Sciatic nerve (tissue), 2 donors: ENCODE data around the gene SCG3. TPM values are rescaled to one million over a fixed set of nuclear protein-coding genes. Genes with fewer than 3 reads are reported as not detected.

ENCODE experiments used
- ATAC-seq: fragments of 200-7000 bp; cut with Tn5 transposase; one replicate; pipeline ENCODE4 v1.9.1; 2020; ENCODE audit warnings: mild to moderate bottlenecking, moderate library complexity
- DNase-seq: peaks from one replicate; pipeline ENCODE4 v3.0.0-alpha.2; 2020; ENCODE audit warnings: low spot score
- intact Hi-C: fragments of 100-400 bp; cut with DNase I; formaldehyde crosslinking; loops from one replicate; pipeline ENCODE4 v1.14.2; 2022
- total RNA-seq: library from RNA; stranded (reverse); fragmentation: NEBNext Ultra II Directional; extraction: Animal tissue kit (Norgen Biotek cat#: 25700); gene quantifications from one replicate; pipeline ENCODE4 v1.2.1, GENCODE V29; 2021
- donor health status: DM: no; HTN: no; CAD: no.
- donor health status: DM: no; HTN: no; CAD: no.

Gene SCG3
- total RNA-seq, 1 donor from 2014 or later: 0.13 TPM

- intact Hi-C loops: no loop called here
- ATAC-seq (no peak), DNase-seq (no peak)
Measured at GRCh38 chr15:51675234-51675633, 6.1 kb upstream of the SCG3 start.

GRCh38 chr15:51677021-51677420, 4.3 kb upstream of the SCG3 start:
- no peak for DNase-seq
- ATAC-seq: no peak
- intact Hi-C loops: no loop called here

GRCh38 chr15:51677452-51677851, 3.9 kb upstream of the SCG3 start:
- no peak for ATAC-seq
- DNase-seq: no peak
- intact Hi-C loops: no loop called here

- intact Hi-C loops: no loop called here
- ATAC-seq (no peak), DNase-seq (no peak)
Measured at GRCh38 chr15:51678096-51678495, 3.2 kb upstream of the SCG3 start.

GRCh38 chr15:51680321-51680720, 982 bp upstream of the SCG3 start:
- DNase-seq (no peak), ATAC-seq (no peak)
- intact Hi-C loops: no loop called here

- ATAC-seq (no peak), DNase-seq (no peak)
- intact Hi-C loops: no loop called here
Measured at GRCh38 chr15:51687565-51687964, 6.3 kb downstream of the SCG3 start.

GRCh38 chr15:51688863-51689262, 7.6 kb downstream of the SCG3 start:
- intact Hi-C loops: no loop called here
- ATAC-seq (no peak), DNase-seq (no peak)

- DNase-seq: no peak
- ATAC-seq: no peak
- intact Hi-C loops: no loop called here
Measured at GRCh38 chr15:51692154-51692553, 10.9 kb downstream of the SCG3 start.

- intact Hi-C loops: no loop called here
- no peak for DNase-seq
- no peak for ATAC-seq
Measured at GRCh38 chr15:51696566-51696965, 15.3 kb downstream of the SCG3 start.

- ATAC-seq: no peak
- DNase-seq: no peak
- intact Hi-C loops: no loop called here
Measured at GRCh38 chr15:51697163-51697562, 15.9 kb downstream of the SCG3 start.

GRCh38 chr15:51699373-51699772, 18.1 kb downstream of the SCG3 start:
- ATAC-seq: no peak
- DNase-seq: no peak
- intact Hi-C loops: no loop called here

- no peak for DNase-seq
- ATAC-seq: no peak
- intact Hi-C loops: no loop called here
Measured at GRCh38 chr15:51702710-51703109, 21.4 kb downstream of the SCG3 start.

GRCh38 chr15:51706291-51706690, 25.0 kb downstream of the SCG3 start:
- DNase-seq (no peak), ATAC-seq (peak; percentile 88)
- intact Hi-C loops: no loop called here

- no peak for ATAC-seq
- intact Hi-C loops: no loop called here
- DNase-seq: no peak
Measured at GRCh38 chr15:51706926-51707608, 25.8 kb downstream of the SCG3 start.

GRCh38 chr15:51708013-51708412, 26.7 kb downstream of the SCG3 start:
- ATAC-seq (peak; percentile 77), DNase-seq (no peak)
- intact Hi-C loops: no loop called here

GRCh38 chr15:51709031-51709430, 27.7 kb downstream of the SCG3 start:
- ATAC-seq (no peak), DNase-seq (no peak)
- intact Hi-C loops: no loop called here

- ATAC-seq (no peak), DNase-seq (no peak)
- intact Hi-C loops: no loop called here
Measured at GRCh38 chr15:51714162-51714561, 32.9 kb downstream of the SCG3 start.

GRCh38 chr15:51714911-51715310, 33.6 kb downstream of the SCG3 start:
- intact Hi-C loops: no loop called here
- DNase-seq (no peak), ATAC-seq (no peak)

- DNase-seq (no peak), ATAC-seq (no peak)
- intact Hi-C loops: no loop called here
Measured at GRCh38 chr15:51718219-51718618, 36.9 kb downstream of the SCG3 start.

- intact Hi-C loops: no loop called here
- DNase-seq (no peak), ATAC-seq (no peak)
Measured at GRCh38 chr15:51718746-51719145, 37.4 kb downstream of the SCG3 start.

GRCh38 chr15:51720201-51720995, 39.1 kb downstream of the SCG3 start:
- no peak for DNase-seq
- ATAC-seq: no peak
- intact Hi-C loops: no loop called here
